CD4-positive, alpha-beta T cell treated with Interferon alpha-2 for 1 hour (primary cell): Measurements from ENCODE around the gene MYBPH.

Experiments used
- DNase-seq, 2 donors: peaks; one replicate each; pipeline ENCODE4 v3.0.0-alpha.2; 2020 to 2022

MYBPH gene

GRCh38 chr1:203126866-203127665, 48.6 kb downstream of the MYBPH start:
- no peak for DNase-seq

- DNase-seq, result no peak
Observed at GRCh38 chr1:203126151-203126865, 49.3 kb downstream of the MYBPH start.

GRCh38 chr1:203124546-203125317, 50.9 kb downstream of the MYBPH start:
- no peak for DNase-seq

GRCh38 chr1:203124011-203124410, 51.6 kb downstream of the MYBPH start:
- no peak for DNase-seq

GRCh38 chr1:203122159-203122558, 53.5 kb downstream of the MYBPH start:
- no peak for DNase-seq

GRCh38 chr1:203121186-203122015, 54.2 kb downstream of the MYBPH start:
- no peak for DNase-seq

- no peak for DNase-seq
Observed at GRCh38 chr1:203120325-203121153, 55.1 kb downstream of the MYBPH start.
